K562 (cell line): ENCODE data around the gene POLR1B. TPM values are rescaled to one million over a fixed set of nuclear protein-coding genes. Genes with fewer than 3 reads are reported as not detected.

Experiments
- ARID2 ChIP-seq: fragments of 450-650 bp; IDR thresholded peaks from 2 replicates; pipeline ENCODE4 v1.6.1; 2017; ENCODE audit warnings: antibody characterized with exemption, mild to moderate bottlenecking
- ARID4B ChIP-seq: sonication (generic); formaldehyde crosslinking; IDR thresholded peaks from 2 replicates; pipeline ENCODE4 v1.8.0; 2022; ENCODE audit warnings: mild to moderate bottlenecking, missing genetic modification reagents
- ELF1 ChIP-seq: fragments of 200-800 bp; sonication (Bioruptor generic); IDR thresholded peaks from 2 replicates; pipeline ENCODE4 v1.6.1; 2016; ENCODE audit warnings: missing genetic modification characterization, missing compliant biosample characterization
- FOXK1 ChIP-seq: sonication (generic); formaldehyde crosslinking; IDR thresholded peaks from 2 replicates; pipeline ENCODE4 v1.8.0; 2022; ENCODE audit warnings: missing genetic modification reagents, mild to moderate bottlenecking, borderline replicate concordance
- GTF2F1 ChIP-seq: IDR thresholded peaks from 2 replicates; pipeline ENCODE4 v1.6.1; 2011; ENCODE audit warnings: low read depth, low read length, improper control_type of control experiment
- HDAC1 ChIP-seq, 2 experiments: fragments of 450-650 bp; IDR thresholded peaks; 2 replicates each; pipeline ENCODE4 v1.6.1; 2016 to 2017; ENCODE audit warnings: inconsistent platforms in 1 of 2, mild to moderate bottlenecking in 1 of 2, moderate library complexity in 1 of 2
- HDAC2 ChIP-seq: fragments of 450-650 bp; IDR thresholded peaks from 2 replicates; pipeline ENCODE4 v1.6.1; 2016; ENCODE audit warnings: mild to moderate bottlenecking
- MXI1 ChIP-seq: IDR thresholded peaks from 2 replicates; pipeline ENCODE4 v1.6.1; 2011; ENCODE audit warnings: low read depth, mild to moderate bottlenecking, improper control_type of control experiment, low read length
- SAFB2 ChIP-seq: fragments of 200-400 bp; formaldehyde crosslinking; IDR thresholded peaks from 2 replicates; pipeline ENCODE4 v1.6.1; 2018; ENCODE audit warnings: borderline replicate concordance, low read length, low read depth, moderate library complexity; ENCODE audit not compliant: severe bottlenecking
- SMAD1 ChIP-seq: fragments of 150-350 bp; IDR thresholded peaks from 2 replicates; pipeline ENCODE4 v1.6.1; 2014; ENCODE audit warnings: low read length, low read depth; ENCODE audit not compliant: partially characterized antibody
- SNIP1 ChIP-seq: fragments of 450-650 bp; IDR thresholded peaks from 2 replicates; pipeline ENCODE4 v1.7.1; 2017; ENCODE audit warnings: low read depth, mild to moderate bottlenecking
- ZNF282 ChIP-seq: sonication (generic); formaldehyde crosslinking; IDR thresholded peaks from 2 replicates; pipeline ENCODE4 v1.8.1; 2023; ENCODE audit warnings: missing genetic modification reagents
- polyA plus RNA-seq, 8 experiments: library from polyadenylated mRNA; depleted of rRNA in 4 of 8; stranded (reverse) in 5 of 8; unstranded in 3 of 8; fragments of >200 nt; fragmentation: Nextera tagmentation in 2 of 8; fragmentation: Illumina TruSeq in 1 of 8; extraction: Ambion mirVana in 2 of 8; extraction: Trizol in 1 of 8; gene quantifications; 2 replicates each; pipeline versions ENCODE4 v1.2.1 to v1.2.3, GENCODE V29; 2011 to 2014; ENCODE audit warnings: inconsistent platforms in 1 of 8, missing spikeins in 1 of 8
- total RNA-seq, 7 experiments: library from RNA; depleted of rRNA in 6 of 7; stranded (reverse); fragments of >200 nt in 6 of 7; fragmentation: Illumina TruSeq in 2 of 7; extraction: Trizol in 2 of 7; gene quantifications; 2 replicates each; pipeline versions ENCODE4 v1.2.1 to v1.2.3, GENCODE V29; 2011 to 2021; ENCODE audit warnings: low replicate concordance in 1 of 7
- TF ChIP-seq, protein P1 (sequence below), 2 experiments: fragments of 450-650 bp in 1 of 2; sonication (generic) in 1 of 2; formaldehyde crosslinking in 1 of 2; IDR thresholded peaks; 2 replicates each; pipeline versions ENCODE4 v1.7.1 to v1.9.0; 2016 to 2022; ENCODE audit warnings: inconsistent platforms in 1 of 2, mild to moderate bottlenecking in 1 of 2, missing genetic modification reagents in 1 of 2

The POLR1B gene
- total and polyA plus RNA-seq, 9 of the 15 experiments (the other 6 are each of a cell fraction or from before 2014, with no cell fraction given), result 19.8 to 55.1 (median 40.2) TPM

DNA sequence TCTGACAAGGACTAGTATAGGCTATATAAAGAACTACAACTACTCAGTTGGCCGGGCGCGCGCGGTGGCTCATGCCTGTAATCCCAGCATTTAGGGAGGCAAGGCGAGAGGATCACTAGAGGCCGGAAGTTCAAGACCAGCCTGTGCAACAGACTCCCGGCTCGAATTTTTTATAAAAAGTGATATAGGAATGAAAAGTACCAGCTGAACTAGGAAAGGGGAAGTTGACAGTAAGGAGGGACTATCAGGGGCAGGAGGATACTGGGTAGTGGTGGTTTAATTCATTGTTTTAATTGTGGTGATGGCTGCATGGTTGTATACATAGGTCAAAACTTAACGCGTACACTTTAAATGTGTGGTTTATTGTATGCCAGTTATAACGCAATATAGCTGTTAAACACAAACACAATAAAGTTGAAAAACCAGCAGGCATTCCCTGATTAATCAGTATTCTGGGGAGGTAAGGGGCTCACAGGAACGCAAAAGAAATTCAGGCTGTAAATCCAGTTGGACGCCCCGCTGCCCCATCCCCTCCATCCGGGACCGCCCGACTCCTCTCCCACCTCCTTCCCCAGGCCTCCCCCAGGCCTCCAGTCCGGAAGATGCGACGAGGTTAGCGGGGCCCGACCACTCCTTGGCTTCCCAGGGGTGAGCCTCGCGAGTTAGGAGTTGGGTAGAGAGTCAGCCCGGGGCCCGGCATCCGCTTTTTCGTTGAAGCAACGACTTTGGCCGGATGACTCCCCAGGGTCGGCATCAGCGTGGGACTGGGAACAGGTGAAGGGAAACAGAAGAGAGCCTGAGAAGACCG, 746 bp upstream of the POLR1B start (continued):
- TF ChIP-seq, protein P1, sequence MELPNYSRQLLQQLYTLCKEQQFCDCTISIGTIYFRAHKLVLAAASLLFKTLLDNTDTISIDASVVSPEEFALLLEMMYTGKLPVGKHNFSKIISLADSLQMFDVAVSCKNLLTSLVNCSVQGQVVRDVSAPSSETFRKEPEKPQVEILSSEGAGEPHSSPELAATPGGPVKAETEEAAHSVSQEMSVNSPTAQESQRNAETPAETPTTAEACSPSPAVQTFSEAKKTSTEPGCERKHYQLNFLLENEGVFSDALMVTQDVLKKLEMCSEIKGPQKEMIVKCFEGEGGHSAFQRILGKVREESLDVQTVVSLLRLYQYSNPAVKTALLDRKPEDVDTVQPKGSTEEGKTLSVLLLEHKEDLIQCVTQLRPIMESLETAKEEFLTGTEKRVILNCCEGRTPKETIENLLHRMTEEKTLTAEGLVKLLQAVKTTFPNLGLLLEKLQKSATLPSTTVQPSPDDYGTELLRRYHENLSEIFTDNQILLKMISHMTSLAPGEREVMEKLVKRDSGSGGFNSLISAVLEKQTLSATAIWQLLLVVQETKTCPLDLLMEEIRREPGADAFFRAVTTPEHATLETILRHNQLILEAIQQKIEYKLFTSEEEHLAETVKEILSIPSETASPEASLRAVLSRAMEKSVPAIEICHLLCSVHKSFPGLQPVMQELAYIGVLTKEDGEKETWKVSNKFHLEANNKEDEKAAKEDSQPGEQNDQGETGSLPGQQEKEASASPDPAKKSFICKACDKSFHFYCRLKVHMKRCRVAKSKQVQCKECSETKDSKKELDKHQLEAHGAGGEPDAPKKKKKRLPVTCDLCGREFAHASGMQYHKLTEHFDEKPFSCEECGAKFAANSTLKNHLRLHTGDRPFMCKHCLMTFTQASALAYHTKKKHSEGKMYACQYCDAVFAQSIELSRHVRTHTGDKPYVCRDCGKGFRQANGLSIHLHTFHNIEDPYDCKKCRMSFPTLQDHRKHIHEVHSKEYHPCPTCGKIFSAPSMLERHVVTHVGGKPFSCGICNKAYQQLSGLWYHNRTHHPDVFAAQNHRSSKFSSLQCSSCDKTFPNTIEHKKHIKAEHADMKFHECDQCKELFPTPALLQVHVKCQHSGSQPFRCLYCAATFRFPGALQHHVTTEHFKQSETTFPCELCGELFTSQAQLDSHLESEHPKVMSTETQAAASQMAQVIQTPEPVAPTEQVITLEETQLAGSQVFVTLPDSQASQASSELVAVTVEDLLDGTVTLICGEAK (IDR thresholded peaks at IDR 0.05), result peak; percentile 32; the same call in 1 of the 2 replicates
- TF ChIP-seq, protein P1 (CRISPR knock-in tag; IDR thresholded peaks at IDR 0.05), result no peak
- TF ChIP-seq HDAC1 (IDR thresholded peaks at IDR 0.05) (no peak), ZNF282 (CRISPR knock-in tag) (no peak), FOXK1 (CRISPR knock-in tag) (no peak), SNIP1 (no peak), ARID4B (CRISPR knock-in tag) (no peak), SAFB2 (no peak), GTF2F1 (no peak), SMAD1 (peak; percentile 14), ELF1 (tag) (peak; percentile 84), MXI1 (no peak), HDAC2 (no peak), ARID2 (no peak)
